Stimulated activated CD4-positive, alpha-beta T cell treated with anti-CD3 and anti-CD28 coated beads, TNF-alpha, amount 100 ng/mL, for 1 hour (primary cell): ENCODE data around the gene P2RY14.
"Not testable (repeated sequence)": the region's sequence is repeated elsewhere in the genome, so short reads cannot be mapped to it uniquely, and the experiment has no call there.

Experiments
- DNase-seq, 3 donors: peaks; one replicate each; pipeline ENCODE4 v3.0.0-alpha.2; 2020; ENCODE audit warnings: low read depth in 3 of 3, low spot score in 1 of 3

The P2RY14 gene

DNA sequence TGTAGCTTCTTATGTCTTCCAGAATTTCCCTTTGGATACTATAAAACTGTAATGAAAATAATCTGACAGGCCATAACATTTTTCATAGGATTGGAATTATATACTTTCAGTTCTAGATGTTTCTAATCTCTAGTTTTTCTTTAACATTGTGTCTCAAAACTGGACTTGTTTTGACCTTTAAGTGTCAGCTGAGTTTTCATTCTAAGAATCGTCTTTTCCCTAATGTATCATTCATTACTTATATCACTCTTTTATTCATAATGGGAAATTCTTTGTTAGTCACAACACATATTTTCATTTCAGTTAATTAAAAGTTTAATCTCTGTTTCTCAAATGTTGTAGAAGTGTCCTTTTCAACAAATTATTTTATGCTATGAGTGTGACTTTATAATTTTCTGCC, 87.2 kb downstream of the P2RY14 start:
- no peak for DNase-seq

DNA sequence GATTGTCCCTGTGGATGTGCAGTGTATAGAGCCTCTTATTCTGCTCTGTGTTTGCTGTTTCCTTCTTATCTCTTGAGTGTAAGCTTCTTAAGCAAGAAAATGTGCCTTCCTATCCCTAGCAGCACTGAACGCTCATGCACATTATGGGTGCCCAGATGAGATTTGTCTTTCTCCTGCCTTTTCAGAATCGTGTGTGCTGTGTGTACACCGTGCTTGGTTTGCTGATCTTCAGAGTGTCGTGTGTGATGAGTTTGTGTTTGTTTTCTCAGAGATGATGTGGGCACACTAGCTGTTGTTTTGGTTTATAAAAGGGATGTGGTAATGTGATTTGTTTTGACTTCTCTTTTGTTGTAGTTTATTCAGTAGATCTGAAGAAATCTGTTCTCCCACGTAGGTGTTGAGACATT, 95.1 kb downstream of the P2RY14 start:
- DNase-seq, result no peak

DNA sequence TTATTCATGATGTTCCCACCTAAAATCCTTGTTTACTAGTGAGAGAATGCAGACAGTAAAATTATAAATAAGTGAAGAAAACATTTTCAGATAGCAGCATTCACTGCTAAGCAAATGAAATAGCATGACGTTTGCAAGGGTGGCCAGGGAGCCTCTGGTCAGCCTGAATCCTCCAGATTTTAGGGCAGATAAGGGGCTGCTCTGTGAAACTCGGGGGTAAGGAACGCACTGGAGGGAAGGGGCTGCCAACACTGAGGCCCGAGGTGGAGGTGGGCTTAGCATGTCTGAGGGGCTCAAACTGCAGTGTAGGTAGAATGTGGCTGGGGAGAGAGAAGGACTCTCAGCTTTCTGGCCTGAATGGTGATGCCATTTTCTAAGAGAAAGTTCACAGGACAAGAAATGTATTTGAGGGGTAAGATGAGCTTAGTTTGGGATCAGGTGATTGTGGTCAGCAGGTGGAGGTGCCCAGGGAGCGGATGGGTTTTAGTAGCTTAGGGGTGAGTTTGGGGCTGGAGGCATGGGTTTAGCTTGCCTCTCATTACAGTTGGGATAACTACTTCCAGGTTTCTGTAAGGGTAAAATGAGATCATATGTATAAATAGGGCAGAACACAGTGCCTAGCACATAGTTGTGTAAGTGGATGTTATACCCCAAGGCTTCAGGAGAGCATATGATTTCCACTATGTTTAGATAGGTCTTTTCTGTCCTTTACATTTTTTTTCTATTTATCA, 95.8 kb downstream of the P2RY14 start:
- DNase-seq, result no peak

DNA sequence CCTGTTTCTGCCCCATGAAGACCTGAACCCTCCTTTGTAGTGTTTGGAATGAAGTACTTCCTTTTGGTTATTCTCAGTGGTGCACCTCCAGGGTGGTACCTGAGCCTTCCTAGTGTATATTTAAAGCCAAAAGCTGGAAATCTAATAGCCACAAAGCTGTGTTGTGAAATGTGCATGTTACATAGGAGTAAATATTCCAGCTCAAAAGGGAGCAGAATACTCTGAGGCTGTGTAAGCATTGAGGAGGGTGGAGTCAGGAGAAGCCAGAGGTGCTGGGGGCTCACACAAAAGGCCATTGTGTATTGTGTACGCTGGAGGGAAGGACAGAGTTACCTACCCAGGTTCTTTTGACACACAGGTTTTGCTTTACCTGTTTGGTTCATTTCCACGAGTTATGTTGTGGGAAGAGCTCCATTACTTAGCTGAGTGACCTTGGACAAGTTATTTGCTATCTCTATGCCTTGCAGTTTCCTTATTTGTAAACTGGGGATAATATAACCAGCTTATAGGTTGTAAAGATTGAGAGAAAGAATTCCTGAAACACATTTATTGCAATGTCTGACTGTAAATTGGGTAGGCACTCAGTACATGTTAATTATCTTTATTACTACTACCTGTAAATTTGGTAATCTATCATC, 100.0 kb downstream of the P2RY14 start:
- DNase-seq, result no peak

DNA sequence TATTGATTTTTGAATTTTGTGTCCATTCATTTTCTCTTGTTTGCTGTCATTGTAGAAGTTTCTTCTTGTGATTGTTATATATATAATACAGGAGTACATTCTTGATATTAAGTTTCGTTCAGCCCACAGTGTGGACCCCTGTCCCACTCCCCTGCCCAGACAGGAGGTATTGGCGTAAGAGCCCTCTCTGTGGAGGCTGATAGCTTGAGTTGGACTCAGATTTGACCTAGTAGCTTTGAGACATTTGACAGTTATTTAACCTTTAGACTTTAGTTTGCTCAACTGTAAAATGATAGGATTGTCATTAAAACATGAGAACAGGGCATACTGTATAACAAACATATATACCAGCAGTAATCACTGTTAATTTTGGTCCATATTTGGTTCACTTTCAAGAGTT, 102.4 kb downstream of the P2RY14 start:
- DNase-seq, result no peak

DNA sequence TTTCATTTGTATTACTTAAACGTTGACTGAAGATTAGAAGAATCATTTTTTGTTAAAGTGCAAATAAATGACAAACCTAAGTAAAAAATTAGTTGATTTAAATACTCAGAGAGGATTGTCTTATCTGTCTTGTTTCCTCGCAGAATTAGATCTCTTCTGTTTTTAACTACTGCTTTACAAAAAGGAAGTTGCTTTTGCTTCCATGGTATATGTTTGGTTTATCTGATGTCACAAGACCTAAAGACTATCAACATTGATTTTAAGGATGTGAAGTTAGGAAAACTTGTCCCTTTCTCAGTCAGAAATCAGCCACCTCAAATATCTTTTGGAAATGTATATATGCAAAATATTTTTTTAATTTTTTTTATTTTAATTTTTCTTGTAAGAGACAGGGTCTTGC, 104.0 kb downstream of the P2RY14 start:
- no peak for DNase-seq

DNA sequence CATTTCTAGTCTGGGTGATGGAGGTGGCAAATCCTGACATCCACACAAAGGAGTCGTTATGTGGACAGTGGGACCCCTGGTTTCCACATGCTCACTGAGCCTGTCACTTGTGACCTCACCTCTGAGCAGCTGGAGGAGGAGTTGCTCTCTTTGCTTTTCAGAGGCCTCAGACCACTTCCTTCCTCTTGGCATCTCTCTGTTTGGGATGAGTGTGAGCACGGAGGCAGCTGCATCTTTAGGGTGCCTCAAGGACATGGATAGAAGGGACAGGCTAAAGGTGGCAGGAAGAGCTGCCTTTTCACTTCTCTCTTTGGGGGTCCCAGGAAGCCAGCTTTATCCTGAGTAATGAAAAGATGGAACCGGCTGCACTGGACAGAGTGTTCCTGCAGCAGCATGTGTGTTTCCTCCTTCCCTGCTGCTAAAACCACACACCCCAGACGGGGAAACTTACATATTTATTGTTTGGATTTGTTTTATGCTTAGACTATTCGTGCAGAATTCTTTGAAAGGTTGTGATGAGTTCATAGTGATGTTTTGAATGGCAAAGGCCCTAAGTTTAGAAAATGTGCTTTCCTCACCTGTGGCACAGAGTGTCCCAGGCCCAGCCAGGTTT, 107.1 kb downstream of the P2RY14 start:
- no peak for DNase-seq

DNA sequence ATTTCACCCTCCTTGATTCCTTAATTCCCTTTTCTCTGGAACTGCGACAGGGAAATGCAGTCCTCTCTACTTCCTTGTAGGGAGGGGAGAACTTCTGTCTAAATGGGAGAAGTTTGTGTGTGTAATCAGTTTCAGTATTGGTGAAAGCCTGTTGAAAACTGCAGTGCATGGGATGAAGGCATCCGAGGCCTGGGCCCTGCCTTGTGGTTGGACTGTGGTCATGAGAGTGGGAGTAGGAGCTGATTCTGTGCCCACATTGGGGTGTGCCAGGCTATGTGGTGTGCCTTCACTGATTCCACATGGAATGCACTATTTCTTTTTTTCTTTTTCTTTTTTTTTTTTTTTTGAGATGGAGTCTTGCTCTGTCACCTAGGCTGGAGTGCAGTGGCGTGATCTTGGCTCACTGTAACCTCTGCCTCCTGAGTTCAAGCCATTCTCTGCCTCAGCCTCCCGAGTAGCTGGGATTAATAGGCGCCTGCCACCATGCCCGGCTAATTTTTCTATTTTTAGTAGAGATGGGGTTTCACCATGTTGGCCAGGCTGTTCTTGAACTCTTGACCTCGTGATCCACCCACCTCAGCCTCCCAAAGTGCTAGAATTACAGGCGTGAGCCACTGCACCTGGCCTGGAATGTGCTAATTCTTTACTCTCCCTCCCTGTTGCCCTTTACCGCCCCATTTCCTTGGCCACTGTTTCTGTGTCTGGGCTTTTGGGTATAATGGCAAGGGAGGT, 108.2 kb downstream of the P2RY14 start:
- not testable (repeated sequence) for DNase-seq

DNA sequence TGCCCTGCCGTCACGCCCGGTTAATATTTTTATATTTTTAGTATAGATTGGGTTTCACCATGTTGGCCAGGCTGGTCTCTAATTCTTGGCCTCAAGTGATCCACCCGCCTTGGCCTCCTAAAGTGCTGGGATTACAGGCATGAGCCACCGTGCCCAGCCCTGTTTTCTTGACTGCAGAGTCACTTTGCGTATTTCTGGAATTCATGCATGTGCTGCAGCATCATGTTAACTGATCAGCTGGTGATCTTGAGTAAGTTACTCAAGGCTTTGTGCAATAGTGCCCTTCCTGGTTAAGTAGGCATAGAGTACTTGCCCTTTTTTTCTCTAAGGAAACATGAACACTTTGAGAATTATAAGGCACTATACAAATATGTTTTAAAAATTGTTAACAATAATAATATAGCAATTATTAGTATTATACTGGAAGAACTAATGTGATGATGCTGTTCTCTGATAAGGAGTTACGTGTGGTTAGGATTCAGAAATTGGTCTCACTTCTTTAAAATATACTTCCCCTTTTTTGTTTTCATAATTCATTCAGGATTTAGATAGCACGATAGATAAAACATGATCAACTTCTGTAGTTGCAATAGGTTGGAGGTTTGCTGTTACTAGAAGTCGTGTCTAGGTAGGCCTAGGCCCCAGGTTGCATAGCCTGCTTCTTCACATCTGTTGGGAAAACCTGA, 108.9 kb downstream of the P2RY14 start:
- DNase-seq, result no peak

DNA sequence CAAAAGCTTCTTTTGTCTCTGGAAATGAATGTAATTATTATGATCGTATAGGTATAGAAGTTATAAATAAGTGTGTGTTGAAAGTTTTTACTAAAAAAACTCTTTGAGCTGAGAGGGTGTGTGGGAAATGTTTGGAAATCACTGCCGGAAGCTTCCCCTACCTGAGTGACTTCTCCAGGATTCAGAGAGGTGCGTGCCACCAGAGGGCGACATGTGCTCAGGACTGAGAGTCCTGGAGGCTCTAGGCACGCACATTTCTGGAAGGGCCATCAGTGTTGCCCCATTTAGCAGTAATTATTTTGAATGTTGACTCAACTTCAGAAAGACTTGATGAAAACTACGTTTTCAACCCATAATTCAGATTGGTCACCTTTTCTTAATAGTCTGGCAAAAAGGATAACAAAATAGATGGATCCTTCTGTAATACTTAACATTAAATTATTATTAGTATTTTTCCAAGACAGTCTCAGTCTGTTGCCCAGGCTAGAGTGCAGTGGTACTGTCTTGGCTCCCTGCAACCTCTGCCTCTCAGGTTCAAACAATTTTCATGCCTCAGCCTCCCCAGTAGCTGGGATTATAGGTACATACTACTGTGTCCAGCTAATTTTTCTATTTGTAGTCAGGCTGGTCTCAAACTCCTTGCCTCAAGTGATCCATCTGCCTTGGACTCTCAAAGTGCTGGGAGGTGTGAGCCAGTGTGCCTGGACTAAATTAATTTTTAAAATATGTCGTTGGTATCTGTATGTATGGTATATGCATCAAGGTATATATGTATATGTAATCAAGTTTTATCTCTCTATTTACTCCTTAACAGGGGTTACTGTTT, 109.9 kb downstream of the P2RY14 start:
- DNase-seq, result peak; percentile 58 to 73 (median 66)

DNA sequence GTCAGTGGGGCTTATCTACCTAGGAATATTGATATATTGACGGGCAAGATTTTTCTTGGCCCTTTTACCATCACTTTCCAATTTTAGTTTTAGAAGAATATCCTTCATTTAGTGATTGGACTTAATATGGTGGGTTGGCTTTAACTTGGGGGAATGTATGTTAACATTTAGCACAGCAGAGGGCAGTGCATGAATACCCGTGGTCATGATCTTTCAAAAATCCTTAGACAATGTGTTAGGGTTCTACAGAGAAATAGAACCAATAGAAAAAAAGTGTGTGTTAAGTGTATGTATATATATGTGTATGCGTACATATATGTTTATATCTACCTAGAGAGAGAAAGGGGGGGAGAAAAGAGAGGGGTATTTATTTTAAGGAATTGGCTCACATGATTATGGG, 112.2 kb downstream of the P2RY14 start:
- DNase-seq, result no peak

DNA sequence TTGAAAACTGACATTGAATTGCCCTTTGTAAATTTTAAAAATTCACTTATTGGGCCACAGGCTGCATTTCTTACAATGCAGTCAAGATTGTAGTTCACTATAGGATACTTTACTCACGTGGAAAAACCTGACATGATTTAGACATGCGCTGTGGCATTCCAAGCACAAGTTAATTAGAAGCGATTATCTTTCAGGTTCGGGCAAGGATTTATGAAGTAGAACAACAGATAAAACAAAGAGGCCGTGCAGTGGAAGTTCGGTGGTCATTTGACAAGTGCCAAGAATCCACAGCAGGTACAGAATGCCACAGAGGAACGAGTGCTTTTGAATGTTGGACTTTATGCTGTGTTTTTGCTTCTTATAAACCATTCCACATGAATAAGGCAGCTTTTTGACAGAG, 113.1 kb downstream of the P2RY14 start:
- no peak for DNase-seq
